ENCODE data around the gene ITPRID1. TPM values are rescaled to one million over a fixed set of nuclear protein-coding genes. Genes with fewer than 3 reads are reported as not detected.

ITPRID1 gene
- total and polyA plus RNA-seq, 10 of the 15 experiments (the other 5 are each of a cell fraction or from before 2014, with no cell fraction given): 0.06 TPM; not detected in 9

- Histone ChIP-seq H3K27me3 (replicated peaks in 1 of 2; ENCODE audit: control insufficient read depth in 2 of 2, insufficient read depth in 2 of 2, low read length in 1 of 2) (no peaks in the 10 kb centered on the region; a peak in 3 of 4 replicates), H2AFZ (ENCODE audit: control insufficient read depth, low read depth, low read length) (peak overlapping the region; percentile 15; the same call in 1 of the 2 replicates), H3K4me1 (ENCODE audit: control insufficient read depth, insufficient read depth, low read length) (no peaks in the 10 kb centered on the region), H3K36me3 (ENCODE audit: control insufficient read depth in 2 of 2, insufficient read depth in 2 of 2, low read length in 1 of 2) (no peaks in the 10 kb centered on the region), H3K79me2 (ENCODE audit: control insufficient read depth, insufficient read depth, low read length) (no peaks in the 10 kb centered on the region), H3K27ac (ENCODE audit: control insufficient read depth, insufficient read depth) (no peak overlapping the region), H3K9me3 (replicated peaks; ENCODE audit: control insufficient read depth, insufficient read depth, low read length) (no peaks in the 10 kb centered on the region), H3K9ac (ENCODE audit: control insufficient read depth, insufficient read depth, low read length) (no peak overlapping the region), H3K4me2 (ENCODE audit: control insufficient read depth, insufficient read depth) (no peak overlapping the region), H4K20me1 (ENCODE audit: control insufficient read depth, insufficient read depth) (no peaks in the 10 kb centered on the region), H3K4me3 (no peak overlapping the region)
- ATAC-seq (peak; percentile 81), DNase-seq (ENCODE audit: low read depth, low spot score) (no peak), FAIRE-seq (no peak)
- SMC1A ChIA-PET (ENCODE audit: uncharacterized antibody, unreplicated experiment): interaction anchor here (0.9 to 4.6 kb wide), 10 partner anchors 7 to 252 kb away, joined by 3 to 80 read pairs (median 4); no protein-coding TSS in a partner anchor
- in situ Hi-C loops (cut with MboI): no loop called here
- 27% methylated on average over 6 of the region's 6 CpGs for WGBS (ENCODE audit: insufficient coverage, insufficient replicate concordance, low lambda C conversion rate, missing lambda C conversion rate)
- BruUV-seq (replicated peaks): no TSS peak
- intact Hi-C loops (cut with micrococcal nuclease; ENCODE audit: unreplicated experiment): no loop called here
- RAD21 ChIA-PET (ENCODE audit: unreplicated experiment): interaction anchor here (0.8 to 3.0 kb wide), 13 partner anchors 8 to 253 kb away, joined by 3 to 48 read pairs (median 4); partner anchors contain the start of gene PPP1R17
- CTCF ChIA-PET: interaction anchor here (1.0 to 2.4 kb wide), 6 partner anchors 8 to 253 kb away, joined by 3 to 19 read pairs (median 7); partner anchors contain the start of gene PPP1R17
- POLR2A ChIA-PET: interaction anchor here (1.0 to 1.8 kb wide), 3 partner anchors 8 to 11 kb away, joined by 3 to 9 read pairs (median 8); no protein-coding TSS in a partner anchor
- no peak for TF ChIP-seq DPF2 (IDR thresholded peaks at IDR 0.05)
- TF ChIP-seq ZNF622 (IDR thresholded peaks at IDR 0.05): no peak
- peak; percentile 22 to 24; a peak in 2 of 4 replicates for TF ChIP-seq IKZF2 (IDR thresholded peaks at IDR 0.05)
- no peak for TF ChIP-seq ESRRA (IDR thresholded peaks at IDR 0.05; ENCODE audit: low read length)
- TF ChIP-seq ETV6 (conservative IDR thresholded peaks at IDR 0.05 in 1 of 2, IDR thresholded peaks at IDR 0.05 in 1 of 2; ENCODE audit: borderline replicate concordance in 1 of 2, low read depth in 1 of 2): no peak
- no peak for TF ChIP-seq CBFB (IDR thresholded peaks at IDR 0.05; ENCODE audit: low read depth)
- TF ChIP-seq ATF7 (IDR thresholded peaks at IDR 0.05; ENCODE audit: low read depth): peak; percentile 87
- no peak for TF ChIP-seq EED (IDR thresholded peaks at IDR 0.05; ENCODE audit: low read depth)
- no peak for TF ChIP-seq BACH1 (IDR thresholded peaks at IDR 0.05; ENCODE audit: borderline replicate concordance)
- TF ChIP-seq BRCA1 (IDR thresholded peaks at IDR 0.05; ENCODE audit: low read depth, low read length): no peak
- TF ChIP-seq ZNF217 (IDR thresholded peaks at IDR 0.05): no peak
- TF ChIP-seq ZNF207 (IDR thresholded peaks at IDR 0.05; ENCODE audit: borderline replicate concordance): no peak
- no peak for TF ChIP-seq NFIC (IDR thresholded peaks at IDR 0.05; ENCODE audit: low read depth, low read length)
- TF ChIP-seq, protein P1, sequence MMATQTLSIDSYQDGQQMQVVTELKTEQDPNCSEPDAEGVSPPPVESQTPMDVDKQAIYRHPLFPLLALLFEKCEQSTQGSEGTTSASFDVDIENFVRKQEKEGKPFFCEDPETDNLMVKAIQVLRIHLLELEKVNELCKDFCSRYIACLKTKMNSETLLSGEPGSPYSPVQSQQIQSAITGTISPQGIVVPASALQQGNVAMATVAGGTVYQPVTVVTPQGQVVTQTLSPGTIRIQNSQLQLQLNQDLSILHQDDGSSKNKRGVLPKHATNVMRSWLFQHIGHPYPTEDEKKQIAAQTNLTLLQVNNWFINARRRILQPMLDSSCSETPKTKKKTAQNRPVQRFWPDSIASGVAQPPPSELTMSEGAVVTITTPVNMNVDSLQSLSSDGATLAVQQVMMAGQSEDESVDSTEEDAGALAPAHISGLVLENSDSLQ (IDR thresholded peaks at IDR 0.05): peak; percentile 26; the same call in 1 of the 2 replicates
- no peak for TF ChIP-seq CREM (IDR thresholded peaks at IDR 0.05; ENCODE audit: low read depth)
- peak in 1 of 2 experiments; percentile 62; a peak in 1 of 4 replicates for TF ChIP-seq BHLHE40 (IDR thresholded peaks at IDR 0.05; ENCODE audit: borderline replicate concordance in 1 of 2, low read depth in 2 of 2, low read length in 1 of 2)
- no peak for TF ChIP-seq TBL1XR1 (IDR thresholded peaks at IDR 0.05; ENCODE audit: low read depth, low read length)
- TF ChIP-seq, protein P2, sequence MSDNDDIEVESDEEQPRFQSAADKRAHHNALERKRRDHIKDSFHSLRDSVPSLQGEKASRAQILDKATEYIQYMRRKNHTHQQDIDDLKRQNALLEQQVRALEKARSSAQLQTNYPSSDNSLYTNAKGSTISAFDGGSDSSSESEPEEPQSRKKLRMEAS (IDR thresholded peaks at IDR 0.05; ENCODE audit: low read depth, low read length): no peak
- TF ChIP-seq HDAC6 (IDR thresholded peaks at IDR 0.05; ENCODE audit: unreplicated experiment): no peak
- TF ChIP-seq, protein P3, sequence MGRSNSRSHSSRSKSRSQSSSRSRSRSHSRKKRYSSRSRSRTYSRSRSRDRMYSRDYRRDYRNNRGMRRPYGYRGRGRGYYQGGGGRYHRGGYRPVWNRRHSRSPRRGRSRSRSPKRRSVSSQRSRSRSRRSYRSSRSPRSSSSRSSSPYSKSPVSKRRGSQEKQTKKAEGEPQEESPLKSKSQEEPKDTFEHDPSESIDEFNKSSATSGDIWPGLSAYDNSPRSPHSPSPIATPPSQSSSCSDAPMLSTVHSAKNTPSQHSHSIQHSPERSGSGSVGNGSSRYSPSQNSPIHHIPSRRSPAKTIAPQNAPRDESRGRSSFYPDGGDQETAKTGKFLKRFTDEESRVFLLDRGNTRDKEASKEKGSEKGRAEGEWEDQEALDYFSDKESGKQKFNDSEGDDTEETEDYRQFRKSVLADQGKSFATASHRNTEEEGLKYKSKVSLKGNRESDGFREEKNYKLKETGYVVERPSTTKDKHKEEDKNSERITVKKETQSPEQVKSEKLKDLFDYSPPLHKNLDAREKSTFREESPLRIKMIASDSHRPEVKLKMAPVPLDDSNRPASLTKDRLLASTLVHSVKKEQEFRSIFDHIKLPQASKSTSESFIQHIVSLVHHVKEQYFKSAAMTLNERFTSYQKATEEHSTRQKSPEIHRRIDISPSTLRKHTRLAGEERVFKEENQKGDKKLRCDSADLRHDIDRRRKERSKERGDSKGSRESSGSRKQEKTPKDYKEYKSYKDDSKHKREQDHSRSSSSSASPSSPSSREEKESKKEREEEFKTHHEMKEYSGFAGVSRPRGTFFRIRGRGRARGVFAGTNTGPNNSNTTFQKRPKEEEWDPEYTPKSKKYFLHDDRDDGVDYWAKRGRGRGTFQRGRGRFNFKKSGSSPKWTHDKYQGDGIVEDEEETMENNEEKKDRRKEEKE (IDR thresholded peaks at IDR 0.05): no peak
- peak; percentile 51 for TF ChIP-seq MEF2B (IDR thresholded peaks at IDR 0.05; ENCODE audit: partially characterized antibody, poor library complexity, severe bottlenecking)
These were observed 182.1 kb downstream of the ITPRID1 start for GRCh38 chr7:31695859-31696614.
